ENCODE data around the gene KLHL29.

DNA sequence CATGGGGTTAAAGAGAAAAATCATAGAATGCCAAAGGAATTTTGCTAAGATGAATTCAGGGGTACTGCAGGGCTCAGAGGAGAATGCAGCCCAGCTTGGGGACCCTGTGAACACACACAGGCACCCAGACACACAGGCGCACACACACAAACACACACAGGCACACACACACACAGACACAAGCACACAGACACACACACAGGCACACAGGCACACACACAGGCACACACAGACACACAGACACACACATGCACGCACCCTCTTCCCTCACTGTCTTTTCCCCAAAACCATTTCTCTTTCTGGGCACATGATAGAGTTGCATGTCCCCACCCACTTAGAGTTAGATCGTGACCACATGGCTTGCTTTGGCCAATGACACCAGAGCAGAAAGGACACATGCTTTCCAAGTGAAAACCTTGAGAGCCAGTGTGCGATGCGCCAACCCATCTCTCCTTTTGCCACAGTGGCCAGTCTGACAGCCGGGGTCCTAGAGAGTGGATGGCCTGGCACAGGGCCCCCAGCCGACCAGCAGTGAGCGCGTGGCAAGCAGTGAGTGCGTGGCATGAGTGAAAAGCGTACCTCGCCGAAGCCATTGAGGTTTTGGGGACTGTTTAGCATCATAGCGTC, 163.3 kb downstream of the KLHL29 start:
- TF ChIP-seq, protein P1, sequence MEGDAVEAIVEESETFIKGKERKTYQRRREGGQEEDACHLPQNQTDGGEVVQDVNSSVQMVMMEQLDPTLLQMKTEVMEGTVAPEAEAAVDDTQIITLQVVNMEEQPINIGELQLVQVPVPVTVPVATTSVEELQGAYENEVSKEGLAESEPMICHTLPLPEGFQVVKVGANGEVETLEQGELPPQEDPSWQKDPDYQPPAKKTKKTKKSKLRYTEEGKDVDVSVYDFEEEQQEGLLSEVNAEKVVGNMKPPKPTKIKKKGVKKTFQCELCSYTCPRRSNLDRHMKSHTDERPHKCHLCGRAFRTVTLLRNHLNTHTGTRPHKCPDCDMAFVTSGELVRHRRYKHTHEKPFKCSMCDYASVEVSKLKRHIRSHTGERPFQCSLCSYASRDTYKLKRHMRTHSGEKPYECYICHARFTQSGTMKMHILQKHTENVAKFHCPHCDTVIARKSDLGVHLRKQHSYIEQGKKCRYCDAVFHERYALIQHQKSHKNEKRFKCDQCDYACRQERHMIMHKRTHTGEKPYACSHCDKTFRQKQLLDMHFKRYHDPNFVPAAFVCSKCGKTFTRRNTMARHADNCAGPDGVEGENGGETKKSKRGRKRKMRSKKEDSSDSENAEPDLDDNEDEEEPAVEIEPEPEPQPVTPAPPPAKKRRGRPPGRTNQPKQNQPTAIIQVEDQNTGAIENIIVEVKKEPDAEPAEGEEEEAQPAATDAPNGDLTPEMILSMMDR (conservative IDR thresholded peaks at IDR 0.05) = no peak
- TF ChIP-seq EZH2 (IDR thresholded peaks at IDR 0.05; ENCODE audit: low read depth) = no peak
